GM21526 (cell line): ENCODE measurements around the gene AKAP7.
"Not testable (repeated sequence)": the region's sequence is repeated elsewhere in the genome, so short reads cannot be mapped to it uniquely, and the experiment has no call there.

Experiments
- ATAC-seq: cut with Tn5 transposase; IDR thresholded peaks from one replicate; pipeline ENCODE4 v1.9.1; 2021; ENCODE audit warnings: moderate library complexity; ENCODE audit not compliant: unreplicated experiment, low FRiP score

The AKAP7 gene

GRCh38 chr6:131135244-131136020 is at the start of gene AKAP7:
AKAP7 (plus strand) TSS chr6:131135467; CDS start chr6:131135764, 297 bp downstream.
- ATAC-seq: peak; percentile 85

GRCh38 chr6:131090339-131090738 is 44.9 kb upstream of the AKAP7 start:
- ATAC-seq: not testable (repeated sequence)

GRCh38 chr6:131091944-131092343 is 43.3 kb upstream of the AKAP7 start:
- not testable (repeated sequence) for ATAC-seq

GRCh38 chr6:131093334-131093733 is 41.9 kb upstream of the AKAP7 start:
- no peak for ATAC-seq

- no peak for ATAC-seq
Observed at GRCh38 chr6:131096786-131097185, 38.5 kb upstream of the AKAP7 start.

GRCh38 chr6:131101911-131102680 is 33.2 kb upstream of the AKAP7 start:
- ATAC-seq: no peak

GRCh38 chr6:131103296-131103695 is 32.0 kb upstream of the AKAP7 start:
- no peak for ATAC-seq

GRCh38 chr6:131103901-131104300 is 31.4 kb upstream of the AKAP7 start:
- ATAC-seq: no peak

- no peak for ATAC-seq
Observed at GRCh38 chr6:131107151-131107550, 28.1 kb upstream of the AKAP7 start.

GRCh38 chr6:131112249-131112648 is 23.0 kb upstream of the AKAP7 start:
- ATAC-seq: no peak

- ATAC-seq: no peak
Observed at GRCh38 chr6:131115651-131116050, 19.6 kb upstream of the AKAP7 start.

GRCh38 chr6:131116321-131116720 is 18.9 kb upstream of the AKAP7 start:
- ATAC-seq: no peak

GRCh38 chr6:131116755-131117360 is 18.4 kb upstream of the AKAP7 start:
- no peak for ATAC-seq

- ATAC-seq: no peak
Observed at GRCh38 chr6:131117878-131118277, 17.4 kb upstream of the AKAP7 start.

- no peak for ATAC-seq
Observed at GRCh38 chr6:131122007-131122406, 13.3 kb upstream of the AKAP7 start.

- no peak for ATAC-seq
Observed at GRCh38 chr6:131122516-131122915, 12.8 kb upstream of the AKAP7 start.

- no peak for ATAC-seq
Observed at GRCh38 chr6:131124336-131125071, 10.8 kb upstream of the AKAP7 start.

- ATAC-seq: no peak
Observed at GRCh38 chr6:131125431-131125830, 9.8 kb upstream of the AKAP7 start.

- ATAC-seq: no peak
Observed at GRCh38 chr6:131129689-131130553, 5.3 kb upstream of the AKAP7 start.

- no peak for ATAC-seq
Observed at GRCh38 chr6:131130554-131130940, 4.7 kb upstream of the AKAP7 start.
